Measurements from ENCODE around the gene NRTN. TPM values are rescaled to one million over a fixed set of nuclear protein-coding genes. Genes with fewer than 3 reads are reported as not detected.
A peak's percentile ranks its signal among the peaks of the same experiment; 100 is the strongest.

NRTN gene
- total and polyA plus RNA-seq, 2 experiments from 2014 or later, result 4.0 to 5.5 TPM

GRCh38 chr19:5801796-5802619 lies 2.9 kb upstream of the NRTN start:
- H3K27ac ChIP-seq (ENCODE audit: low read depth), result no peak overlapping the region
- H3K36me3 ChIP-seq (ENCODE audit: insufficient read depth), result no peaks in the 10 kb centered on the region
- H3K4me3 ChIP-seq, result peak overlapping the region; percentile 36; the same call in 1 of the 2 replicates
- DNase-seq (ENCODE audit: low spot score) (peak; percentile 97), ATAC-seq (peak; percentile 6)
- H4K20me1 ChIP-seq (replicated peaks; ENCODE audit: insufficient read depth), result no peaks in the 10 kb centered on the region; the same call in 1 of the 2 replicates
- no peaks in the 10 kb centered on the region for H3K79me2 ChIP-seq (replicated peaks; ENCODE audit: insufficient read depth)
- peaks cover 5% of the 10 kb centered on the region; the same call in 1 of the 2 replicates for H3K9me2 ChIP-seq (ENCODE audit: insufficient read depth)
- peaks cover 2% of the 10 kb centered on the region; the same call in 2 of the 3 replicates for H3K36me3 Mint-ChIP-seq (ENCODE audit: low read depth)
- H3K4me2 ChIP-seq, result peak overlapping the region; percentile 68
- no peak overlapping the region for H3K27ac Mint-ChIP-seq
- H3K27me3 Mint-ChIP-seq (ENCODE audit: insufficient read depth, low read depth, poor library complexity), result peaks cover 49% of the 10 kb centered on the region
- peaks cover 6% of the 10 kb centered on the region; the same call in 1 of the 2 replicates for H3K4me1 ChIP-seq (ENCODE audit: insufficient read depth)
- peak overlapping the region; percentile 54; the same call in 2 of the 3 replicates for H3K4me3 Mint-ChIP-seq
- TF ChIP-seq JUNB (IDR thresholded peaks at IDR 0.05; ENCODE audit: unreplicated experiment) (no peak), EZH2phosphoT487 (IDR thresholded peaks at IDR 0.05; ENCODE audit: unreplicated experiment) (no peak)
- H3K9me3 Mint-ChIP-seq, result peaks cover 3% of the 10 kb centered on the region; the same call in 2 of the 3 replicates
- H3K27me3 ChIP-seq (ENCODE audit: insufficient read depth), result peaks cover 15% of the 10 kb centered on the region
- no peaks in the 10 kb centered on the region for H3F3A ChIP-seq (replicated peaks; ENCODE audit: low read depth)
- peaks cover 21% of the 10 kb centered on the region for H3K4me1 Mint-ChIP-seq
- H2AFZ ChIP-seq, result no peak overlapping the region

GRCh38 chr19:5803441-5803751 lies 1.5 kb upstream of the NRTN start:
- H3K4me3 ChIP-seq, result peak overlapping the region; percentile 54
- Mint-ChIP-seq H3K9me3 (peaks cover 3% of the 10 kb centered on the region; the same call in 2 of the 3 replicates), H3K27ac (no peak overlapping the region), H3K36me3 (ENCODE audit: low read depth) (peaks cover 2% of the 10 kb centered on the region; the same call in 2 of the 3 replicates), H3K4me1 (peaks cover 23% of the 10 kb centered on the region), H3K4me3 (peak overlapping the region; percentile 63), H3K27me3 (ENCODE audit: insufficient read depth, low read depth, poor library complexity) (peaks cover 44% of the 10 kb centered on the region)
- H3K36me3 ChIP-seq (ENCODE audit: insufficient read depth), result no peaks in the 10 kb centered on the region
- H3K4me2 ChIP-seq, result peak overlapping the region; percentile 77
- no peak overlapping the region for H3K27ac ChIP-seq (ENCODE audit: low read depth)
- peaks cover 6% of the 10 kb centered on the region; the same call in 1 of the 2 replicates for H3K4me1 ChIP-seq (ENCODE audit: insufficient read depth)
- ATAC-seq (no peak), DNase-seq (ENCODE audit: low spot score) (no peak)
- peaks cover 15% of the 10 kb centered on the region for H3K27me3 ChIP-seq (ENCODE audit: insufficient read depth)
- no peaks in the 10 kb centered on the region; the same call in 1 of the 2 replicates for H4K20me1 ChIP-seq (replicated peaks; ENCODE audit: insufficient read depth)
- peaks cover 5% of the 10 kb centered on the region; the same call in 1 of the 2 replicates for H3K9me2 ChIP-seq (ENCODE audit: insufficient read depth)
- H3K79me2 ChIP-seq (replicated peaks; ENCODE audit: insufficient read depth), result no peaks in the 10 kb centered on the region
- no peaks in the 10 kb centered on the region for H3F3A ChIP-seq (replicated peaks; ENCODE audit: low read depth)
- peak overlapping the region; percentile 94 for H2AFZ ChIP-seq
- no peak for TF ChIP-seq CREB1 (CRISPR knock-in tag; IDR thresholded peaks at IDR 0.05; ENCODE audit: low read depth)
- TF ChIP-seq STAT1 (IDR thresholded peaks at IDR 0.05; ENCODE audit: unreplicated experiment), result no peak
- TF ChIP-seq POLR2AphosphoS5 (IDR thresholded peaks at IDR 0.05; ENCODE audit: low read depth), result no peak
- TF ChIP-seq NANOG (IDR thresholded peaks at IDR 0.05; ENCODE audit: borderline replicate concordance), result no peak
- TF ChIP-seq ZNF331 (CRISPR knock-in tag; IDR thresholded peaks at IDR 0.05; ENCODE audit: low read depth), result no peak
- no peak for TF ChIP-seq JUNB (IDR thresholded peaks at IDR 0.05; ENCODE audit: unreplicated experiment)
- TF ChIP-seq CTCF (conservative IDR thresholded peaks at IDR 0.05; ENCODE audit: low read depth in 2 of 2), result no peak
- TF ChIP-seq ETS1 (IDR thresholded peaks at IDR 0.05), result no peak
- no peak for TF ChIP-seq EZH2phosphoT487 (IDR thresholded peaks at IDR 0.05; ENCODE audit: unreplicated experiment)
- no peak for TF ChIP-seq ZNF462 (CRISPR knock-in tag; IDR thresholded peaks at IDR 0.05)
- TF ChIP-seq ZNF114 (CRISPR knock-in tag; IDR thresholded peaks at IDR 0.05), result no peak
